ENCODE results near the gene IL11. TPM values are rescaled to one million over a fixed set of nuclear protein-coding genes. Genes with fewer than 3 reads are reported as not detected.
"Not testable (repeated sequence)": the region's sequence is repeated elsewhere in the genome, so short reads cannot be mapped to it uniquely, and the experiment has no call there.

IL11 gene
- polyA plus RNA-seq, 2 of the 4 experiments (the other 2 are of a cell fraction): 52.4 to 100.0 TPM

DNA sequence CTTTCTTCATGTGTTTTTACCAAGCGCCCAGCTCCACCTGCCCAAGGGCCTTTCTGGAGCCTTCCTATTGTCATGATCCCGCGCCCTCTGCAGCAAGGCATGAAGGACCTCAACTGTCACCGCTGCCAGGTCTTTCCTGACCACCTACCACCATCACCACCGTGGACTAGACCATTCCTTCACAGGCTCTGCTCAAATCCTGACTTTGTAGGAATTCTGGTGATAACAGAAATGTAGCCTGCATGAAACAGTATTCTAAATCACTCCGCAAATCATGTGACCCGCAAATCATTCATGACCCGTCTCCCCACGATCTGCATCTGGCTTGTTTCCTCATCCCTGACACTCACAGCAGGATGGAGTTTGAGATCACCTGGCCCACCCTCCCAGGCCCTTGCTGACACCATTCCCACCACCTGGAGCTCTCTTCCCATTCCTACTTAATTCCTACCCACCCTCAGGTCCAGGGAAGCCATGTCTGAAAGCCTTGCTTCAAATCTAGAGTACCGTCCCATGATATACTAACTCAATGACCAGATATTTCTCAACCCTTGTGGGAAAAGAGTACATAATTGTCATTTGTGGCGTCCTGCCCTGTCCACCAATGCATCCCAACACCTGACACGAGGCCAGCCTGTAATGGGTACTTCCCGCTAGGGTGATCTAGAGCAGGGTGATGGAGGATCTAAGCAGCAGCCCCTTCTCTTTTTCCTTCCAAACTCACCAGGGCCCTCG lies 36.0 kb upstream of the IL11 start:
- ATAC-seq: no peak
- WGBS (ENCODE audit: missing lambda C conversion rate): 50% methylated on average over 14 of the region's 14 CpGs
- POLR2A ChIA-PET: interaction anchor here (0.5 to 3.3 kb wide), 9 partner anchors 18 to 1102 kb away, joined by 3 to 55 read pairs (median 6); partner anchors contain the start of genes RPL28, TMEM238 and ZNF784
- H3K9me3 ChIP-seq: 0 out of 3 replicates have a peak, but pooled peaks cover 6% of the 10 kb centered on the region
- peak overlapping the region; percentile 81 for H3K4me2 ChIP-seq
- peak overlapping the region; percentile 98 for H3K4me3 ChIP-seq
- no peak for DNase-seq (ENCODE audit: low read depth in 1 of 2, low spot score in 1 of 2)
- TF ChIP-seq HOXA7 (CRISPR knock-in tag; IDR thresholded peaks at IDR 0.05) (no peak), JUN (IDR thresholded peaks at IDR 0.05) (peak in 1 of 2 experiments; percentile 42; a peak in 2 of 5 replicates)
- no peak for FAIRE-seq
- peaks cover 48% of the 10 kb centered on the region for H3K4me1 ChIP-seq
- peak overlapping the region; percentile 95 to 97 for H3K27ac ChIP-seq
- CTCF ChIA-PET: interaction anchor here (0.8 to 8.1 kb wide), 7 partner anchors 9 to 265 kb away, joined by 3 to 61 read pairs (median 6); no protein-coding TSS in a partner anchor

- ATAC-seq (no peak), DNase-seq (ENCODE audit: low read depth in 1 of 2, low spot score in 1 of 2) (no peak), FAIRE-seq (no peak)
- WGBS (ENCODE audit: missing lambda C conversion rate): 86% methylated on average over 5 of the region's 5 CpGs
- Histone ChIP-seq H3K4me2 (peak overlapping the region; percentile 81), H3K4me1 (peaks cover 48% of the 10 kb centered on the region), H3K4me3 (peak overlapping the region; percentile 98), H3K9me3 (0 out of 3 replicates have a peak, but pooled peaks cover 6% of the 10 kb centered on the region), H3K27ac (peak overlapping the region in 1 of 2 experiments; percentile 97; a peak in 3 of 6 replicates)
- ChIA-PET CTCF (interaction anchor here (0.8 to 8.1 kb wide), 9 partner anchors 9 to 264 kb away, joined by 3 to 61 read pairs (median 6); no protein-coding TSS in a partner anchor), POLR2A (interaction anchor here (0.5 to 3.3 kb wide), 4 partner anchors 16 to 199 kb away, joined by 3 to 55 read pairs (median 21); partner anchors contain the start of genes RPL28 and TMEM238)
- TF ChIP-seq MYC (IDR thresholded peaks at IDR 0.05; ENCODE audit: borderline replicate concordance, low read length) (no peak), JUNB (IDR thresholded peaks at IDR 0.05) (no peak)
These were observed 35.4 kb upstream of the IL11 start for GRCh38 chr19:55405638-55406037.

GRCh38 chr19:55402509-55402908 lies 32.2 kb upstream of the IL11 start:
- ChIA-PET CTCF (interaction anchor here (0.6 to 5.3 kb wide), 10 partner anchors 9 to 262 kb away, joined by 3 to 23 read pairs (median 5); no protein-coding TSS in a partner anchor), POLR2A (interaction anchor here (0.8 to 1.0 kb wide), 2 partner anchors 9 to 143 kb away, joined by 3 to 6 read pairs; partner anchors contain the start of gene PPP6R1)
- no peak for DNase-seq (ENCODE audit: low read depth in 1 of 2, low spot score in 1 of 2)
- peaks cover 43% of the 10 kb centered on the region for H3K4me1 ChIP-seq
- FAIRE-seq: no peak
- H3K4me2 ChIP-seq: peak overlapping the region; percentile 5; the same call in 1 of the 3 replicates
- no peak overlapping the region for H3K4me3 ChIP-seq
- ATAC-seq: 0 out of 6 replicates have a peak, but pooled peaks of 1 of the 2 experiments have one; percentile 3
- TF ChIP-seq JUN (IDR thresholded peaks at IDR 0.05): 0 out of 5 replicates have a peak, but pooled peaks of 1 of the 2 experiments have one; percentile 3
- TF ChIP-seq, protein P1, sequence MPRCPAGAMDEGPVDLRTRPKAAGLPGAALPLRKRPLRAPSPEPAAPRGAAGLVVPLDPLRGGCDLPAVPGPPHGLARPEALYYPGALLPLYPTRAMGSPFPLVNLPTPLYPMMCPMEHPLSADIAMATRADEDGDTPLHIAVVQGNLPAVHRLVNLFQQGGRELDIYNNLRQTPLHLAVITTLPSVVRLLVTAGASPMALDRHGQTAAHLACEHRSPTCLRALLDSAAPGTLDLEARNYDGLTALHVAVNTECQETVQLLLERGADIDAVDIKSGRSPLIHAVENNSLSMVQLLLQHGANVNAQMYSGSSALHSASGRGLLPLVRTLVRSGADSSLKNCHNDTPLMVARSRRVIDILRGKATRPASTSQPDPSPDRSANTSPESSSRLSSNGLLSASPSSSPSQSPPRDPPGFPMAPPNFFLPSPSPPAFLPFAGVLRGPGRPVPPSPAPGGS (IDR thresholded peaks at IDR 0.05): no peak
- TF ChIP-seq RNF2 (IDR thresholded peaks at IDR 0.05; ENCODE audit: borderline replicate concordance, low read depth): no peak
- no peak for TF ChIP-seq CTCF (IDR thresholded peaks at IDR 0.05)
- no peak for TF ChIP-seq JUNB (IDR thresholded peaks at IDR 0.05)
- TF ChIP-seq HOXA7 (CRISPR knock-in tag; IDR thresholded peaks at IDR 0.05): peak; percentile 37; the same call in 1 of the 2 replicates
- no peak for TF ChIP-seq POLR2A (IDR thresholded peaks at IDR 0.05; ENCODE audit: low read length)
- TF ChIP-seq POLR2AphosphoS2 (conservative IDR thresholded peaks at IDR 0.05; ENCODE audit: low read length): peak; percentile 52; the same call in 1 of the 2 replicates
- no peak for TF ChIP-seq HEYL (CRISPR knock-in tag; IDR thresholded peaks at IDR 0.05)
- 0 out of 2 replicates have a peak, but pooled peaks have one; percentile 14 for TF ChIP-seq GATA3 (IDR thresholded peaks at IDR 0.05; ENCODE audit: borderline replicate concordance)
- no peak for TF ChIP-seq MAFK (IDR thresholded peaks at IDR 0.05; ENCODE audit: partially characterized antibody)
- no peak for TF ChIP-seq KDM1A (IDR thresholded peaks at IDR 0.05; ENCODE audit: low read depth)
- TF ChIP-seq SREBF2 (IDR thresholded peaks at IDR 0.05): no peak
- no peak for TF ChIP-seq SMC3 (IDR thresholded peaks at IDR 0.05)
- no peak for TF ChIP-seq ZSCAN20 (CRISPR knock-in tag; IDR thresholded peaks at IDR 0.05)
- 86% methylated on average over 2 of the region's 2 CpGs for WGBS (ENCODE audit: missing lambda C conversion rate)
- peak overlapping the region in 1 of 2 experiments; percentile 32; a peak in 2 of 6 replicates for H3K27ac ChIP-seq
- no peaks in the 10 kb centered on the region for H3K9me3 ChIP-seq

GRCh38 chr19:55401390-55401789 lies 31.1 kb upstream of the IL11 start:
- not testable (repeated sequence) for FAIRE-seq

More at GRCh38 chr19:55401390-55401789, 31.1 kb upstream of the IL11 start:
- DNase-seq (ENCODE audit: low read depth in 1 of 2, low spot score in 1 of 2); H3K4me3 ChIP-seq; H3K9me3 ChIP-seq; POLR2A ChIA-PET; H3K4me2 ChIP-seq; H3K27ac ChIP-seq; ATAC-seq: not testable (repeated sequence)
- CTCF ChIA-PET: interaction anchor here (0.9 to 5.3 kb wide), 9 partner anchors 8 to 260 kb away, joined by 3 to 23 read pairs (median 4); no protein-coding TSS in a partner anchor
- peaks cover 42% of the 10 kb centered on the region for H3K4me1 ChIP-seq
- WGBS (ENCODE audit: missing lambda C conversion rate): 94% methylated on average over 16 of the region's 28 CpGs
